GM19043 (cell line): Measurements from ENCODE around the gene DCBLD2.
"Not testable (repeated sequence)": the region's sequence is repeated elsewhere in the genome, so short reads cannot be mapped to it uniquely, and the experiment has no call there.

Experiments used
- ATAC-seq: cut with Tn5 transposase; IDR thresholded peaks from one replicate; pipeline ENCODE4 v1.9.1; 2021; ENCODE audit warnings: low read depth; ENCODE audit not compliant: unreplicated experiment

DCBLD2 gene

DNA sequence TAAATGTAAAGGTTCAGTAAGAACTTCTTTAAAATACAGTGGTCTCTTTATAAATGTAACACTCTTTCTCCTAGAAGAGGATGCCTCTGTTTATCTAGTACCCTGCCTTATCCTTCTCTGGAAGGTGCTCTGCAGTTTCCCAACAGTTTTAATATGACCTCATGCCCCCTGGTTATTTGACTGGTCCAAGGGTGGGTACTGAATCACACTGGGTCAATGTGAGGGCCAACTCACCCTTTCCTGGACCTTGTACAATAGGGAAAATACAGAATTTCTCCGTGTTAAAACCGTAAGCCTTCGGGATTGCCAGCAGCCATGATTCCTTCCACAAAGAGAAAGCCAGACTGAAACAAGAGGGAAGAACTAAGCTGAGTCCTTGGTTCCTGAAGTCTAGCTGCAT lies 9.2 kb downstream of the DCBLD2 start:
- no peak for ATAC-seq

DNA sequence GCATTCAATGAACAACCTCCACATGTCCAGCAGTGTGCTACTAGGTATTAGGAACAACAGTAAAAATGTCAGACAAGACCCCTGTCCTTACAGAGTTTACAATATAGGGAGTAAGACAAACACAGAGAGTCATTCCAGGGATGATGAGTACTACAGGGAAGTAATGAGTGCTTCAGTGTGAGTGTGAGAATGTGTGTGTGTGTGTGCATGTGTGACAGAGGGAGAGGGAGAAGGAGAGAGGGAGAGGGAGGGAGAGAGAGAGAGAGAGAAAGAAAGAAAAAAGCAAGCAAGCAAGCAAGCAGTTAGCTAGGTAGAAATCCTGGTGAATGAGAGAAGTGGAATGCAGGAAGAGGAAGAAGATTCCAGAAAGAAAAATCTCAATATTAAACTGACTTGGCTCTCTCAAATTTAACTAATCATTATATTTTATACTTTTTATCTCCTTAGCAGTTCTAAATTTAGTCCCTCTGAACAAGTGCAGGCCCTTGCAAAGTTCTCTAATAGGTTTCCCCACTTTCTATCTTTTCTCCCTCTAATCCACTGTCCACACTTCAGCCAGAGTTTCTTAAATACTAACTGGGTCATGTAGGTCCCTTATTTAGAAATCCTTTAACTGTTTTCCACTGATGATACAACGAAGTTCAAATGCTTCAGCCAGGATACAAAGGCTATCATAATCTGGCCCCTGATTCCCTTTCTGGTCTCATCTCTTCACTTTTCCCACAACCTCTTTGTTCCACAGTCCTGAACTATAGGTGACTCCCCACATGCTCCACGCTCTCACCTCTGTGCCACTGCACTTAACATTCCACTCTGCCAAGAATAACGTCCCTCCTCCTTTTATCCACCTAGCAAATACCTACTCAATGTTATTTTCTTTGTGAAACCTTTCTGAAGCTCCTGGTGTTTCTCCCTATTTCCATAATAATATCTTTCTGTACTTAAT lies 10.3 kb downstream of the DCBLD2 start:
- ATAC-seq: no peak

DNA sequence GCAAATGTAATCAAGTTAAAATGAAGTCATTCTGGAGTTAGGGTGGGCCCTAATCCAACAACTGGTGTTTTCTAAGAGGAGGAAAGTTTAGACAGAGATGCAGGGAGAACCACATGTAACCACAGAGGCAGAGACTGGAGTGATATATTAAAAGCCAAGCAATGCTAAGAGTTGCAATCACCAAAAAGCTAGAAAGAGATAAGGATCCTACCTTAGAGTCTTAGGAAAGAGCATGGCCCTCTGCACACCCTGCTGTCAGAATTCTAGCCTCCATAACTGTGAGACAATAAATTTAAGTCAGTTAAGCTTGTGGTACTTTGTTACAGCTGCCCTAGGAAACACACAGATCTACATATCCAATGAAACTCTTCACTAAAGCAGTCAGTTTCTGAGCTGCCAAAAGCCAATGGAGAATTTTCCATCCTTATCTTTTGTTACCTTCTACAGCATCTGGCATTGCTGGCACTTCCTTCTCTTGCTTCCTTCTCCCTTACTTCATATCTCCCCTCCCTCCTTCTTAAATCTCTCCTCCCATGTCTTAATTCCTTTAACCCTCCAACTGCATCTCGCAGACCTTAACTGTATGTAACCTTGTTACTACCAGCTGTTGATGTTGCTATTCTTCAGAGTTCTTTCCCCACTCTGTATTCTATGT lies 11.2 kb downstream of the DCBLD2 start:
- ATAC-seq: no peak

- ATAC-seq: no peak
These were observed 13.8 kb downstream of the DCBLD2 start for GRCh38 chr3:98887684-98888083.

DNA sequence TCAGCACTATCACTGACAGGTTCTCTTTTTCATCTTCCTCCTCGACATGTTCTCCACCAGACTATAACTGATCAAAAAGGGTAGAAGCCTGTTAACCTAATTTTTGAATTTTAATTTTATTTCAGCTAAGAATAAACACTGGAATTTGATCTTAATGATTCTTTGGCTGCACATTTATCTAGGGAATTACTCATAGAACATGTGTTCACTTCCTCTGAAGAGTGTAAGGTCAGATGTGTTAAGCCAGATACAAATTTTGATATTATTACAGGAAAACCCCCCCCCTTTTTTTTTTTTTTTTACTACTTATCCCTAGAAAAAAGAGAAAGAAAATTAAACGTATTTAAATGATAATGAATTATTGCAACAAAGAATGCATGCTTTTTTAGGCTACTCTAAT lies 15.0 kb downstream of the DCBLD2 start:
- no peak for ATAC-seq

DNA sequence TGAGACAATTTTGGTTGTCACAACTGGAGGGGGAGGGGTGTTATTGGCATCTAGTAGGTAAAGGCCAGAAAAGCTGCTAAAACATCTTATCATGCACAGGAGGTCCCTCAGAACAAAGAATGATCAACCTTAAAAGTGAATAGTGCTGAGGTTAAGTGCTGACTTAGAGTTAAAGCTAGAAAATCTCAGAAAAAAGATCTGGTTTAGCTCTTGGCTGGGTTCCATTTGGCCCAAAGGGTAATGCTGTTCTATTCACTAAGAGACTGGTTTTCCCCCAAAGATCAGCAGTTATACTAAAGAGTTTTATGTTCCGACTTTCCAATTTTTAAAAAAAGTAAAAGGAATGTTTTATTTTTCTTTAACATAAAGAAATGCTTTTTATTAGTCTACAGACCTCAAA lies 15.6 kb downstream of the DCBLD2 start:
- no peak for ATAC-seq

GRCh38 chr3:98884675-98885371 lies 16.7 kb downstream of the DCBLD2 start:
- no peak for ATAC-seq

GRCh38 chr3:98882614-98883333 lies 18.7 kb downstream of the DCBLD2 start:
- ATAC-seq: not testable (repeated sequence)

GRCh38 chr3:98877132-98877531 lies 24.4 kb downstream of the DCBLD2 start:
- ATAC-seq: no peak

- no peak for ATAC-seq
These were observed 26.0 kb downstream of the DCBLD2 start for GRCh38 chr3:98875535-98875934.

- no peak for ATAC-seq
These were observed 26.8 kb downstream of the DCBLD2 start for GRCh38 chr3:98874602-98875249.

GRCh38 chr3:98869391-98869790 lies 32.1 kb downstream of the DCBLD2 start:
- ATAC-seq: no peak

DNA sequence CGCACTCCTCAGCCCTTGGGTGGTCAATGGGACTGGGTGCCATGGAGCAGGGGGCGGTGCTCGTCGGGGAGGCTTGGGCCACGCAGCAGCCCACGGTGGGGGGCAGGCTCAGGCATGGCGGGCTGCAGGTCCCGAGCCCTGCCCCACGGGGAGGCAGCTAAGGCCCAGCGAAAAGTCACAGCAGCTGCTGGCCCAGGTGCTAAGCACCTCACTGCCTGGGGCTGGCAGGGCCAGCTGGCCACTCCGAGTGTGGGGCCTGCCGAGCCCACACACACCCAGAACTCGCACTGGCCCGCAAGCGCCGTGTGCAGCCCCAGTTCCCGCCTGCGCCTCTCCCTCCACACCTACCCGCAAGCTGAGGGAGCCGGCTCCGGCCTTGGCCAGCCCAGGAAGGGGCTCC lies 43.5 kb downstream of the DCBLD2 start:
- ATAC-seq: not testable (repeated sequence)

- ATAC-seq: not testable (repeated sequence)
These were observed 44.2 kb downstream of the DCBLD2 start for GRCh38 chr3:98857258-98857657.

- no peak for ATAC-seq
These were observed 44.8 kb downstream of the DCBLD2 start for GRCh38 chr3:98856724-98857123.

DNA sequence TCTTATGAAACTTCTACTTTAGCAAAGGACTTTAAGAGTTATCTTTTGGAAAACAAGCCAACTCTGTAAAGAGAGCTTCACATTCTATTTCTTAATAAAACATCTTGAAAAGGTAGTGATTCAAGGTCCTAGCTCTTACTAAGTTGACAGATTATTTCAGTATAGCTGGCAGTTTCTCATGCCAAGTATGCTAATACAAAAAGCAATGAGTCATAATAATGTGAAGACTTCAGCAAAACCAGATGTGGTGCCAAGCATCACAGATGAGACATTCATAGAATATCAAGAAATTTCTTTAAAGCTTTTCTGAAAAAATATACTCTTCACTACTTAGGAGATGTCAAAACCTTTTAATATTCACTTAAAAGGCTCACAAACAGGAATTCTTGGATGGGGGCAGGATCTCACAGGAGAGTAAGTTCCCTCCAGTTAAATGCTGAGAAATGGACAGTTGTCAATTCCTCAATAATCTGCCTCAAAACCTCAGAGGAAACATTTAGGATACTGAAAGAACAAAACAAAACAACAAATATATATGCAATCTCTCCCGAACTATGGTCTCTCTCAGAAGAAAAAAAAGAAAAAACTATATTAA lies 45.6 kb downstream of the DCBLD2 start:
- no peak for ATAC-seq

- ATAC-seq: no peak
These were observed 53.4 kb downstream of the DCBLD2 start for GRCh38 chr3:98848108-98848507.

DNA sequence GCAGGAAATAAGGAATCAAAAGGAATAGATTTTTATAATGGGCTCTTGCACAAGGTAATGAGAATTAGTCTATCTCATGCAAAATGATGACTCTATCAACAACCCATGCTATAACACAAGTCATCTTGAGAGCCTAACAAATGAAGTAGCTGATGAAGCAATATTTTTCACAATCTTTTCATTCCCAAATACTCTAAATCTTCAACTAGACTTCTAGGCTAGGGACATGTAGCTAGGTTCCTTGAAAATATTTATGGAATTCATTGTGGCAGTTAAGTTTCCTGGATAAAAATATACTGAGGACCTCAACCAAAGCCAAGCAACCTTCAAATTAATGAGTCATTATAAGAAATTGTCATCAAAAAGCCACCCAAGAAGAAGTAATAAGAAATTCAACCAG lies 55.4 kb downstream of the DCBLD2 start:
- ATAC-seq: no peak

DNA sequence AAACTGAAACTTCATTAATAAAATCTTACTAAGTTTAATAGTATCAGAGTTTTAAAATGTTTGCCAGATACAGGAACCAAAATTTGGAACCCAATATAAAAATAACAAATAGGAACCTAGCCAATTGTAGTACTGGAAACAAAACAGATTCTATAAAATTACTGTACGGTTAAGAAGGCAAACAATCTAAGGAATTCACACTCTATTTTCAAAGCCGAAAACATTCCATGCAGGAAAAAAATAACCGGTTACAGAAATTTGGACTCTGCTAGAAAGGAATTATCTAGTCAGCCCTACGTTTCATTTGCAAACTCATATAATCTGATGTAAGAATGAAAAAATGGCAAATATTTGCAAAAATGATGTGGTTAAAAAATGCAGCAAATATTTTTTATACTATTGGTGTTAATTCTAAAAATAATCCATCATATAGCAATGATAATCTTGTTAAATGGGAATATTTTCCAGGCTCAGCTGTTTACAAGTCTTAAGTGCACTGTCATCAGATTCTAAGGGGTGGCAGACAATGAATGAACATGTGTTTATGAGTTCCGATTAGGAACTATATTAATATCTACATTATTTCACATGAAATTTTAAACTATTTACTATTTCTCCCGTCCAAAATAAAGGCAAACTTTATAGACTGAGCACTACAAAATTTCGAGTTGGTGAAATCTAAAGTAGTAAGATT lies 58.1 kb downstream of the DCBLD2 start:
- ATAC-seq: no peak
